Fibroblast of mammary gland (primary cell): ENCODE measurements around the gene GRIFIN.

ENCODE experiments used
- DNase-seq: peaks from one replicate; pipeline ENCODE4 v3.0.0-alpha.2; 2010; ENCODE audit warnings: low read depth
- H3K4me3 ChIP-seq: 2 replicates; pipeline ENCODE4 v1.5.1; 2011; ENCODE audit warnings: low read depth, mild to moderate bottlenecking, low read length, moderate library complexity; ENCODE audit not compliant: control insufficient read depth
- CTCF ChIP-seq: conservative IDR thresholded peaks from 2 replicates; pipeline ENCODE4 v1.5.1; 2011; ENCODE audit warnings: low read depth, low read length, inconsistent platforms; ENCODE audit not compliant: control insufficient read depth, insufficient read depth

GRIFIN gene

GRCh38 chr7:2441430-2442058 is 34.7 kb downstream of the GRIFIN start:
- H3K4me3 ChIP-seq, result no peak overlapping the region
- TF ChIP-seq CTCF, result no peak
- no peak for DNase-seq

GRCh38 chr7:2440608-2441245 is 35.5 kb downstream of the GRIFIN start:
- TF ChIP-seq CTCF, result no peak
- no peak overlapping the region for H3K4me3 ChIP-seq
- DNase-seq, result no peak

- TF ChIP-seq CTCF, result no peak
- H3K4me3 ChIP-seq, result no peak overlapping the region
- no peak for DNase-seq
Observed at GRCh38 chr7:2438775-2439174, 37.4 kb downstream of the GRIFIN start.

- TF ChIP-seq CTCF, result no peak
- DNase-seq, result no peak
- no peak overlapping the region for H3K4me3 ChIP-seq
Observed at GRCh38 chr7:2438186-2438585, 38.0 kb downstream of the GRIFIN start.

- H3K4me3 ChIP-seq, result no peak overlapping the region
- TF ChIP-seq CTCF, result no peak
- no peak for DNase-seq
Observed at GRCh38 chr7:2437537-2438148, 38.6 kb downstream of the GRIFIN start.

GRCh38 chr7:2437136-2437535 is 39.1 kb downstream of the GRIFIN start:
- no peak for DNase-seq
- H3K4me3 ChIP-seq, result no peak overlapping the region
- no peak for TF ChIP-seq CTCF
